OCI-LY1 (cell line): ENCODE data around the gene LRIG1.

Experiments
- H2AFZ ChIP-seq: fragments of 200-600 bp; sonication (generic), shearing (Covaris generic); 2 replicates; pipeline ENCODE4 v1.6.0; 2014; ENCODE audit warnings: antibody characterized with exemption, mild to moderate bottlenecking, low read length
- H3F3A ChIP-seq: fragments of 200-600 bp; sonication (generic), shearing (Covaris generic); 2 replicates; pipeline ENCODE4 v1.6.0; 2014; ENCODE audit warnings: mild to moderate bottlenecking, antibody characterized with exemption, low read length, moderate library complexity; ENCODE audit not compliant: insufficient read depth
- H3K27ac ChIP-seq: fragments of 200-600 bp; sonication (generic); 2 replicates; pipeline ENCODE4 v1.5.1; 2014; ENCODE audit warnings: low read length, mixed run types, mild to moderate bottlenecking, low read depth; ENCODE audit not compliant: poor library complexity, severe bottlenecking
- H3K27me3 ChIP-seq: fragments of 200-600 bp; sonication (generic); 2 replicates; pipeline ENCODE4 v1.6.0; 2014; ENCODE audit warnings: antibody characterized with exemption, mild to moderate bottlenecking, low read length, moderate library complexity; ENCODE audit not compliant: insufficient read depth
- H3K36me3 ChIP-seq: fragments of 200-600 bp; sonication (generic); 2 replicates; pipeline ENCODE4 v1.6.1; 2014; ENCODE audit warnings: mild to moderate bottlenecking, antibody characterized with exemption, low read length, moderate library complexity, mixed read lengths; ENCODE audit not compliant: insufficient read depth
- H3K4me1 ChIP-seq: fragments of 200-600 bp; sonication (generic); 2 replicates; pipeline ENCODE4 v1.5.1; 2014; ENCODE audit warnings: mild to moderate bottlenecking, low read length, moderate library complexity; ENCODE audit not compliant: insufficient read depth, severe bottlenecking
- H3K4me2 ChIP-seq: fragments of 200-600 bp; sonication (generic), shearing (Covaris generic); 2 replicates; pipeline ENCODE4 v1.6.1; 2014; ENCODE audit warnings: low read length
- H3K4me3 ChIP-seq: fragments of 200-600 bp; sonication (generic); 2 replicates; pipeline ENCODE4 v1.5.1; 2014; ENCODE audit warnings: low read length, low read depth, mild to moderate bottlenecking, mixed read lengths; ENCODE audit not compliant: poor library complexity, severe bottlenecking
- H3K79me2 ChIP-seq: fragments of 200-600 bp; shearing (Covaris generic); 2 replicates; pipeline ENCODE4 v1.6.1; 2016; ENCODE audit warnings: mixed run types, low read length, mixed read lengths; ENCODE audit not compliant: insufficient read depth
- H3K9ac ChIP-seq: fragments of 200-600 bp; sonication (generic), shearing (Covaris generic); 2 replicates; pipeline ENCODE4 v1.6.1; 2014; ENCODE audit warnings: mild to moderate bottlenecking, low read length, mixed read lengths
- H3K9me2 ChIP-seq: fragments of 200-600 bp; sonication (generic), shearing (Covaris generic); 2 replicates; pipeline ENCODE4 v1.6.1; 2014; ENCODE audit warnings: low read depth, mild to moderate bottlenecking, low read length, mixed read lengths
- H3K9me3 ChIP-seq: fragments of 200-600 bp; shearing (Covaris generic); 2 replicates; pipeline ENCODE4 v1.6.1; 2014; ENCODE audit warnings: low read length, mixed read lengths
- H4K20me1 ChIP-seq: fragments of 200-600 bp; sonication (generic), shearing (Covaris generic); 2 replicates; pipeline ENCODE4 v1.6.0; 2016; ENCODE audit warnings: mild to moderate bottlenecking, low read length; ENCODE audit not compliant: insufficient read depth
- EZH2 ChIP-seq: fragments of 200-600 bp; sonication (generic), shearing (Covaris generic); IDR thresholded peaks from 2 replicates; pipeline ENCODE4 v1.8.0; 2017; ENCODE audit warnings: borderline replicate concordance, mixed run types, mild to moderate bottlenecking, antibody characterized with exemption, low read length, moderate library complexity, mixed read lengths
- TF ChIP-seq, protein P1 (sequence below): fragments of 200-600 bp; sonication (generic), shearing (Covaris generic); IDR thresholded peaks from 2 replicates; pipeline ENCODE4 v1.5.1; 2017; ENCODE audit warnings: mild to moderate bottlenecking, antibody characterized with exemption, low read length, moderate library complexity, mixed read lengths

The LRIG1 gene

GRCh38 chr3:66499881-66500575 lies 794 bp downstream of the LRIG1 start:
- Histone ChIP-seq H3F3A (0 out of 2 replicates have a peak, but pooled peaks cover 4% of the 10 kb centered on the region), H3K9me3 (no peaks in the 10 kb centered on the region), H3K9me2 (no peaks in the 10 kb centered on the region), H3K27me3 (0 out of 2 replicates have a peak, but pooled peaks cover 3% of the 10 kb centered on the region), H3K9ac (peak overlapping the region; percentile 41; the same call in 1 of the 2 replicates), H3K27ac (no peak overlapping the region), H4K20me1 (no peaks in the 10 kb centered on the region), H3K4me2 (peak overlapping the region; percentile 77), H3K79me2 (no peaks in the 10 kb centered on the region), H3K36me3 (no peaks in the 10 kb centered on the region), H3K4me1 (peaks cover 11% of the 10 kb centered on the region), H3K4me3 (peak overlapping the region; percentile 62), H2AFZ (no peak overlapping the region)
- TF ChIP-seq, protein P1, sequence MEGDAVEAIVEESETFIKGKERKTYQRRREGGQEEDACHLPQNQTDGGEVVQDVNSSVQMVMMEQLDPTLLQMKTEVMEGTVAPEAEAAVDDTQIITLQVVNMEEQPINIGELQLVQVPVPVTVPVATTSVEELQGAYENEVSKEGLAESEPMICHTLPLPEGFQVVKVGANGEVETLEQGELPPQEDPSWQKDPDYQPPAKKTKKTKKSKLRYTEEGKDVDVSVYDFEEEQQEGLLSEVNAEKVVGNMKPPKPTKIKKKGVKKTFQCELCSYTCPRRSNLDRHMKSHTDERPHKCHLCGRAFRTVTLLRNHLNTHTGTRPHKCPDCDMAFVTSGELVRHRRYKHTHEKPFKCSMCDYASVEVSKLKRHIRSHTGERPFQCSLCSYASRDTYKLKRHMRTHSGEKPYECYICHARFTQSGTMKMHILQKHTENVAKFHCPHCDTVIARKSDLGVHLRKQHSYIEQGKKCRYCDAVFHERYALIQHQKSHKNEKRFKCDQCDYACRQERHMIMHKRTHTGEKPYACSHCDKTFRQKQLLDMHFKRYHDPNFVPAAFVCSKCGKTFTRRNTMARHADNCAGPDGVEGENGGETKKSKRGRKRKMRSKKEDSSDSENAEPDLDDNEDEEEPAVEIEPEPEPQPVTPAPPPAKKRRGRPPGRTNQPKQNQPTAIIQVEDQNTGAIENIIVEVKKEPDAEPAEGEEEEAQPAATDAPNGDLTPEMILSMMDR: no peak
- no peak for TF ChIP-seq EZH2

DNA sequence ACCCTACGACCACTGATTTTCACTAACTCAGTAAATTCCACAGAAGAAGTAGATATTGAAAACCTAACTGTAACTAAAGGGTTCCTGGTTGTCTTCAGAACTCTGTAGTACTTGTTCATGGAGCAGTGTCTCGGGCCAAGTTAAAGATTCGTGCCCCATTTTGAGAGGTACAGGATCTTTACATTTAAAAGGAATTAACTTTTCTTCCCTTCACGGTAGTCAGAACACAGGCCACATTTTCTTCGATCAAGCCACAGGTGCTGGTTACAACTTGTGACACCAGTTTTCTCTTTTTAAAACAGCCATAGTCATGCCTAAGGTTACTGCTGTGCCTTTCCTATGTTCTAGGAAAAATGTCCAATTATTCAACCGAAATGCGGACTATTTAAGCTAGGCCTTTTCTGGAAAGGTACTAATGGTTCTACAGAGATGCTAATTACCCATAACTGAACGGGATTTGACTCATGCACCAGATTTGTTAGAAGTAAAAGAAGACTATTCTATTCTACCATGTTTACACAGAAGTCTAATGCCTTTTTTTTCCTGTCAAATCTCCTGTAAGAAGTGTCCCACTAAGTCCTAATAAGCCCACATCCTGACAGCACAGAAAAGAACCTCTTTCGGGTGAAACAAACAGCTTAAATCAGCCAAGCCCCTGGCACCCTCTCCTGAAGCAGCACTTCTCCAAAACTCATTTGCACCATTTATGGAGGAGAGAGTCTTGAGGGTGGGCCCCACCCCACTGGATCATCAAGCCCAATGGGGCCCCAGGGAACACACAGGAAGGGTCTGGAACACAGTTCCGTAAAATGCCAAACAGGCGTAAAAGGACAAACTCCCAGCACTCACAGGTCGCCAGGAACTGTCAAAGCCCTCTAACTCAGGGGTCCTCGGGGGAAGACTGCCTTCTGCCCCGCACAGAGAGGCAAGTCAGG lies 1.9 kb downstream of the LRIG1 start:
- Histone ChIP-seq H3K9me3 (no peaks in the 10 kb centered on the region), H3K4me1 (peaks cover 11% of the 10 kb centered on the region), H3K9me2 (no peaks in the 10 kb centered on the region), H4K20me1 (no peaks in the 10 kb centered on the region), H3F3A (0 out of 2 replicates have a peak, but pooled peaks cover 4% of the 10 kb centered on the region), H3K79me2 (no peaks in the 10 kb centered on the region), H2AFZ (no peak overlapping the region), H3K36me3 (no peaks in the 10 kb centered on the region), H3K27me3 (0 out of 2 replicates have a peak, but pooled peaks cover 3% of the 10 kb centered on the region), H3K4me2 (no peak overlapping the region), H3K9ac (no peak overlapping the region), H3K27ac (no peak overlapping the region), H3K4me3 (no peak overlapping the region)
- no peak for TF ChIP-seq EZH2
- TF ChIP-seq, protein P1: no peak

DNA sequence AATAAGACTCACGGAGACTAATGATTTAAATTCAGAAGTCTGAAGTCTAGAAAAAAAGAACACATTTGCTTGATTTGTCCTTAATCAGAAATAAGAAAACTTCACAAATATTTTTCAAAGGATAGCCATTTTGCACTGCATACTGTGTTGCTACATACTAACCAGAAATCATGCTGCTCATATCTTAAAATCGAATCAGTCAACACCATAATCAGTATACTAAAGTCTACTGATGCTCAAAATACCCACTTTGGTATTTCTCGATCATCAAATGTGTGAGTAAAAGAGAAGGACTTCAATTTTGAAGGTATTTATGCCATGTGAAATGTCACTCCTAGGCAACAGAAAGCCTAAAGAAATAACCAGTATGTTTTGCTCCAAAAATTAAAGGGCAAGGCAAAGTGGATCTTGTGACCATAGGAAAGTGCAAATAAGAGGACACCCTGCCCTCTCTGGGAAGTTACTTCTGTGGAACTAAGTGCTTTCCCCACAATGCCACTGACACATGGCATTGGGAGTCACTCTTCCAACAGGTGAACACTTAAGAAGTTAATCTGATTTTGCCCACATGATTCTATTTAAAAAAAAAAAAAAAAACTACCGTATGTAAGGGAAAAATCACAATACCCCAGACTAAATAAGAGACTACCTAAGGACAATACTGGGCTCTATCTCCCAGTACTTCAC lies 2.7 kb downstream of the LRIG1 start:
- Histone ChIP-seq H3K4me2 (no peak overlapping the region), H3K79me2 (no peaks in the 10 kb centered on the region), H3K9ac (no peak overlapping the region), H4K20me1 (no peaks in the 10 kb centered on the region), H3K27me3 (0 out of 2 replicates have a peak, but pooled peaks cover 3% of the 10 kb centered on the region), H3K9me3 (no peaks in the 10 kb centered on the region), H2AFZ (no peak overlapping the region), H3K36me3 (no peaks in the 10 kb centered on the region), H3K4me1 (peaks cover 11% of the 10 kb centered on the region), H3F3A (0 out of 2 replicates have a peak, but pooled peaks cover 4% of the 10 kb centered on the region), H3K4me3 (no peak overlapping the region), H3K9me2 (no peaks in the 10 kb centered on the region), H3K27ac (no peak overlapping the region)
- TF ChIP-seq, protein P1: no peak
- TF ChIP-seq EZH2: no peak
